ENCODE data around the gene ARMC6. TPM values are rescaled to one million over a fixed set of nuclear protein-coding genes. Genes with fewer than 3 reads are reported as not detected.

ARMC6 gene
- total RNA-seq, 2 experiments from 2014 or later = 63.9 to 104 TPM

DNA sequence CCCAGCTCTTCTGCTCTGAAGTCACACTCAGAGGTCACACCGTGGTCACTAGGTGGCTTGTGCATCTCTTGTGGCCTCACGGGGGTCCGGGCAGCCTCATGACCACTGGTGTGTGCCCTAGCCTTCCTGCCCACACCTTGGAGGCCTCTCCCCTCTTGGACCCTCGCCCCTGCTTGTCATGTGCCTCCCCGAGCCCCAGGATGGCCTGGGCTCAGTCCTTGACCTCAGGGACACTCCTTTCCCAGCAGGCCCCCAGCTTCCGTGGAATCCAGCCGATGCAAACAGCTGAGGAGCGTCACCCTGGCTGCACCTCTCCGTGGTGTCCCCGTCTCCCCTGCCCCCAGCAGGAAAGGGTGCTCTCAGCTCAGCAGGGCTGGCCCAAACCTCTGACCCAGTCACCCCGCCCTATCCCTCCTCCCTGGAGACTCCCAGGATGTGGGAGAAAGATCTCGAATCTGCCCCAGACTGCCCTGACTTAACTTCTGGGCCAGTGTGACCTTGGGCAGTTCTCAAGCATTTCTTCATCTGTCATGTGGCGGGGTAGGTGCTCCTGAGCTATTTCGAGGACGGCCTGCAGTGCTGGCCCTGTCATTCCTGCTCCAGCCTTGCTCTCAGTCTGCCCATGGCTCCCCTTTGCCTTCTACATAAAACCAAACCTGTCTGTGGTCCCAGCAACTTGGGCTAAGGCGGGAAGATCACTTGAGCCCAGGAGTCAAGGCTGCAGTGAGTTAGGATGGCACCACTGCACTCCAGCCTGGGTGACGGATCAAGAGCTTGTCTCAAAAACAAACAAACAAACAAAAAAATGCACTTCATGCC, 25.8 kb downstream of the ARMC6 start:
- Histone ChIP-seq H3K79me2 (ENCODE audit: insufficient read depth, low read depth, low read length) (peaks cover under 1% of the 10 kb centered on the region; the same call in 1 of the 2 replicates), H3K9me3 (ENCODE audit: low read length) (no peaks in the 10 kb centered on the region), H3K4me1 (ENCODE audit: insufficient read depth, low read length, poor library complexity, severe bottlenecking) (peaks cover 9% of the 10 kb centered on the region), H3K27ac (ENCODE audit: low read depth, low read length, poor library complexity, severe bottlenecking) (no peak overlapping the region), H4K20me1 (ENCODE audit: insufficient read depth, low read length) (no peaks in the 10 kb centered on the region), H3K4me2 (ENCODE audit: low read length) (no peak overlapping the region), H3K36me3 (ENCODE audit: insufficient read depth, low read length) (peaks cover 66% of the 10 kb centered on the region), H2AFZ (ENCODE audit: low read length) (no peak overlapping the region), H3K4me3 (ENCODE audit: low read depth, low read length, poor library complexity, severe bottlenecking) (no peak overlapping the region), H3K9me2 (ENCODE audit: insufficient read depth, low read length) (no peaks in the 10 kb centered on the region)
- CTCF ChIA-PET (ENCODE audit: unreplicated experiment) = no interaction called here
- POLR2A ChIA-PET = interaction anchor here (0.6 to 1.1 kb wide), 4 partner anchors 9 to 194 kb away, joined by 4 to 6 read pairs (median 6); no protein-coding TSS in a partner anchor
- BruUV-seq (replicated peaks) = no TSS peak
- DNase-seq (ENCODE audit: low spot score) = no peak
- intact Hi-C loops (cut with micrococcal nuclease; ENCODE audit: unreplicated experiment) = no loop called here
- no peak for TF ChIP-seq CTCF (conservative IDR thresholded peaks at IDR 0.05; ENCODE audit: low read length)

- no peak overlapping the region for H3K27ac ChIP-seq (ENCODE audit: low read depth, low read length, poor library complexity, severe bottlenecking)
- DNase-seq (ENCODE audit: low spot score) = no peak
- no peak overlapping the region for H3K4me3 ChIP-seq (ENCODE audit: low read depth, low read length, poor library complexity, severe bottlenecking)
- peaks cover 9% of the 10 kb centered on the region for H3K4me1 ChIP-seq (ENCODE audit: insufficient read depth, low read length, poor library complexity, severe bottlenecking)
- H2AFZ ChIP-seq (ENCODE audit: low read length) = no peak overlapping the region
- ChIA-PET CTCF (ENCODE audit: unreplicated experiment) (no interaction called here), POLR2A (interaction anchor here (1.1 to 1.2 kb wide), 2 partner anchors 11 to 95 kb away, joined by 4 read pairs; no protein-coding TSS in a partner anchor)
- H3K9me2 ChIP-seq (ENCODE audit: insufficient read depth, low read length) = no peaks in the 10 kb centered on the region
- BruUV-seq (replicated peaks) = no TSS peak
- intact Hi-C loops (cut with micrococcal nuclease; ENCODE audit: unreplicated experiment) = loop anchor here (5.0 to 10.0 kb wide), 2 partner anchors 57 to 265 kb away; partner anchors contain the start of genes MAU2 and SUGP1
- H3K36me3 ChIP-seq (ENCODE audit: insufficient read depth, low read length) = peaks cover 58% of the 10 kb centered on the region
- TF ChIP-seq EZH2phosphoT487 (IDR thresholded peaks at IDR 0.05; ENCODE audit: borderline replicate concordance, low read depth, low read length) (no peak), CTCF (conservative IDR thresholded peaks at IDR 0.05; ENCODE audit: low read length) (no peak)
- no peaks in the 10 kb centered on the region for H3K9me3 ChIP-seq (ENCODE audit: low read length)
- peaks cover 8% of the 10 kb centered on the region; the same call in 1 of the 2 replicates for H3K79me2 ChIP-seq (ENCODE audit: insufficient read depth, low read depth, low read length)
- no peak overlapping the region for H3K4me2 ChIP-seq (ENCODE audit: low read length)
- H4K20me1 ChIP-seq (ENCODE audit: insufficient read depth, low read length) = no peaks in the 10 kb centered on the region
Measured at GRCh38 chr19:19059837-19060611, 26.6 kb downstream of the ARMC6 start.

Data from OCI-LY7 (cell line).